Loucy (cell line): ENCODE data around the gene UVSSA.

Source experiments
- EZH2phosphoT487 ChIP-seq: fragments of 200-600 bp; IDR thresholded peaks from 2 replicates; pipeline ENCODE4 v1.6.1; 2018; ENCODE audit warnings: antibody characterized with exemption, mild to moderate bottlenecking, moderate library complexity, borderline replicate concordance
- TF ChIP-seq, protein P1 (sequence below): fragments of 200-600 bp; sonication (generic); conservative IDR thresholded peaks from 2 replicates; pipeline ENCODE4 v1.5.1; 2014; ENCODE audit warnings: mild to moderate bottlenecking, antibody characterized with exemption, low read length

DNA sequence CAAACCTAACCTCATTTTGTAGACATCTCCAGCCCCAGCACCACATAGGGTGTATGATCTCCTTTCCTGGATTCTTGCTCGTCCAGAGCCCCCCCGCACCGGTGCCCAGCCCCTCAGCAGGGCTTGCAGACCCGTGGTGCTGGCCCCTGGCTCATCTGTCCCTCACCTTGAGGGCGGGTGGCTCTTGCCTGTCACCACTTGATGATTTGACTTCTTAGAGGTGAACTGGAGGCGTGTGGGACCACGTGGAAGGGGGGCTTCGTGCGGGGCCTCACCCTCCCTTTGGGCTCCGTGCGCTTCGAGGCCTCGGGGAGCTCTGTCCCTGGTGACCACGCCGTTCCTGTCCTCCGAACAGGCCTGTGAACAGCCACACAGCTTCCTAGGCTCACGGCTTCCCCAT lies 15.5 kb downstream of the UVSSA start:
- TF ChIP-seq, protein P1, sequence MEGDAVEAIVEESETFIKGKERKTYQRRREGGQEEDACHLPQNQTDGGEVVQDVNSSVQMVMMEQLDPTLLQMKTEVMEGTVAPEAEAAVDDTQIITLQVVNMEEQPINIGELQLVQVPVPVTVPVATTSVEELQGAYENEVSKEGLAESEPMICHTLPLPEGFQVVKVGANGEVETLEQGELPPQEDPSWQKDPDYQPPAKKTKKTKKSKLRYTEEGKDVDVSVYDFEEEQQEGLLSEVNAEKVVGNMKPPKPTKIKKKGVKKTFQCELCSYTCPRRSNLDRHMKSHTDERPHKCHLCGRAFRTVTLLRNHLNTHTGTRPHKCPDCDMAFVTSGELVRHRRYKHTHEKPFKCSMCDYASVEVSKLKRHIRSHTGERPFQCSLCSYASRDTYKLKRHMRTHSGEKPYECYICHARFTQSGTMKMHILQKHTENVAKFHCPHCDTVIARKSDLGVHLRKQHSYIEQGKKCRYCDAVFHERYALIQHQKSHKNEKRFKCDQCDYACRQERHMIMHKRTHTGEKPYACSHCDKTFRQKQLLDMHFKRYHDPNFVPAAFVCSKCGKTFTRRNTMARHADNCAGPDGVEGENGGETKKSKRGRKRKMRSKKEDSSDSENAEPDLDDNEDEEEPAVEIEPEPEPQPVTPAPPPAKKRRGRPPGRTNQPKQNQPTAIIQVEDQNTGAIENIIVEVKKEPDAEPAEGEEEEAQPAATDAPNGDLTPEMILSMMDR, result no peak
- no peak for TF ChIP-seq EZH2phosphoT487
